GM21737 (cell line): ENCODE measurements around the gene NSFL1C.
"Not testable (repeated sequence)": the region's sequence is repeated elsewhere in the genome, so short reads cannot be mapped to it uniquely, and the experiment has no call there.

Experiments used
- ATAC-seq: cut with Tn5 transposase; IDR thresholded peaks from one replicate; pipeline ENCODE4 v1.9.1; 2021; ENCODE audit warnings: mild to moderate bottlenecking, moderate library complexity; ENCODE audit not compliant: unreplicated experiment

NSFL1C gene

DNA sequence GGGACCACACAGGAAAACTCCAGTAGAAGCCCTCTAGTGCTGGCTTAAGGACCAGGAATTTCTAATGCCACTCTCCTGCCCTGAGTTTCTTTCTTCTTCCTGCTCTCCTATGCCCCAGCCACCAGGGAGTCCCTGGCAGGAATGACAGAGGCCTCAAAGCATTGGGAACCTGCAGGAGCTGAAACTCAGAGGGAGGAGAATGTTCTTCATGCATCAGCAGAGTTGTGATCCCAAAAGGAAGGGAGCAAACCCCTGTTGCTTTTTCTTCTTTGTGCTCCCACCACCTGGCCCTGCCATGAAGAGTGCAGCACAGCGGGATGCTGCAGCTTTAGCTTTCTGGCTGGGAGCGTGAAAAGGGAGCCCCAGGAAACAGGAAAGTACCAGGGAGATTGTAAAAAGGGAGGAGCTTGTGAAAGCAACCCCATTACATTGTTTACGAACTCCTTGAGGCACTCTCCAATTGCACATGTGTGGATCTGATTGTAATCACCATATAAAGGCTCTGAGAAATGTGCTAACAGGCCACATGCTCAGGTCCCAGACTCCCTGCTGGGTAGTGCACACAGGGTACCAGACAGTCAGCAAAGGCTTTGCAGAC lies 39.1 kb downstream of the NSFL1C start:
- ATAC-seq = no peak

DNA sequence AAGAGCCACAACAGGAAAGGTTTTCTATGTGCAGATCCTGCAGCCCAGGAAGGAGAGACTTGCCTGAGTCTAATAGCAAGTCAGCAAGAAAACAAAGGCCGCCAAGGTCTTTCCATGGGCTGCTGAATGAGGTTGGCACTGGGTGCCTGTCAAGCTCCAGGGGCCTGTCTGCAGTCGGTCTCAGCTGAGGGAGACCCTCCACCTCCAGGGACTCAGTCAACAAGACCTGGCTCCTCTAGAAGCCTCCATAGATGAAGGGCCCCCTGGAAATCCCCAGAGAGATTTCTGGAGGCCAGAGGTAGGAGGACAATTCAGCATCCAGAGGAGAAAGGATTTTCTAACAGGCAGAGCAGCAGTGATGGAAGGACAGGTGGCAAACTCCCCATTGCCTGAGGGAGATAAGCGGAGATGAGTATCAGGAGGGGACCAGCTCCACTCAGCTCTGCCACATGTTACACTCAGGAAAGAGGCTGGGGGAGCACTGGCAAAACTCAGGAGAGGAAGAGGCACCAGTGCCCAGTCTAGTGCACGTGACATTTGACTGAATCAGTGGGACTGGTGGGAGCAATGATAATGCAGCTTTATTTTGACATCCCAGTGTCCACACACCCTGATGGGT lies 40.3 kb downstream of the NSFL1C start:
- ATAC-seq = no peak

DNA sequence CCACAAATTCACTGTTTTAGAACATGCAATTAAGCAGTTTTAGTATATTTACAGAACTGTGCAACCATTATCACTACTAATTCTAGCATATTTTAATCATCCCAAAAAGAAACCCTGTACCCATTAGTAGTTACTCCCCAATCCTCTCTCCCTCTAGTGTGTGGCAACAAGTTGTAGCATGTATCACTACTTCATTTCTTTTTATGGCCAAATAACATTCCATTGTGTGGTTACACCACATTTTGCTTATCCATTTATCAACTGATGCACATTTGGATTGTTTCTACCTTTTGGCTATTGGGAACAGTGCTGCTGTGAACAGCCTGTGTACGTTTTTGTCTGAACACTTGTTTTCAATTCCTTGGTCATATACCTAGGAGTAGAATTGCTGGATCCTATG lies 42.3 kb downstream of the NSFL1C start:
- no peak for ATAC-seq

DNA sequence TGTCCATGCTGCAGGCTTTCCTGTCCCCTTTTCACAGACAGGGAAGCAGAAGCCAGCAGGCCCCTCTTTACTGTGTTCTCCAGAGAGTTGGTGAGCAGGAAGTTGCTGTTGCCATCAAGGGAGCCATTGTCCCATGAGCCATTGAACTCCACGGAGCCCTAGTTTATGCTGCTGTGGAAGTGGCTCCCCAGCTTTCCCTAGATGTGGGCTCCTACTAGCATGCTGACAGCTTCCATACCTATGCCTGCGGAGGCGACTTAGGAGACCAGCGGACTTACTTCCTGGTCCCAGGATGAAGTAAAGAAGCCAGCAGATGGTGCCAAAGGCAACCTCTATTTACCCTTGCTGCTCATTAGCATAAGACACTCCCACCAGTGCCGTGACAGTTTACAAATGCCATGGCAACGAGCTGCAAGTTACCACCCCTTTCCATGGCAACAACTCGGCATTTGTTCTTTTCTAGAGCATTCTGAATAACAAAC lies 43.0 kb downstream of the NSFL1C start:
- no peak for ATAC-seq

DNA sequence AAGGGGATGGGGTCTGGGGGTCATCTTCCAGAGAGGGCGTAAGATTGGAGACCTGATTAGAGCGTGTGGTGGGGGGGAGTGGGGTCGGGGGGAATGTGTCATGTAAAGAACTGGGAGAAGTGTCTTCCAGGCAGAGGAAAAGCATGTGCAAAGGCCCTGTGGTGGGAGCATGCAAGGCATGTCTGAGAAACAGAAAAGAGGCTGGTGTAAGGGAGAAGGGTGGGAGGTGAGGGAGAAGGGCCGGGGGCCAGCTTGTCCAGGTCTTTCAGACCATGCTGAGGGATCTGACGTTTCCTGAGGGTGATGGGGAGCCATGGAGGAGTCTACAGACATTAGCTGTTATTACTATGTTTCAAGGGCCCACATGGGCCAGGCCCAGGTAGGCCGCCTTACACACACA lies 43.4 kb downstream of the NSFL1C start:
- no peak for ATAC-seq

DNA sequence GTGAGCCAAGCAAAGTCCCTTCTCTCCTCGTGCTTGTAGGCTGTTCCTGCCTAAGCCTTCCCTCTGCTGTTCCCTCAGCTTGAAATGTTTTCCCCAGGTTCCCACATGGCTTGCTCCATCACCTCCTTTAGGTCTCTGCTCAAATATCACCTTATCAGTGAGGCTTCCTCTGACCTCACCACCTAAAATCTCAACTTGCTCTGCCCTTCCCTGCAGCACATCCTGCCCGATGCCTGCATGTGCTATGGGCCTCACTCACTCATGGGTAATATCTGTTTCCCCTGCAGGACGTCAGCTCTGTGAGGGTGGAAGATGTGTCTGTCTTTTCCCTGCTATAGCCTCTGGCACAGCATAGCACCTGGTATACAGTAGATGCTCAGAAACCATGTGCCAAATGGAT lies 43.9 kb downstream of the NSFL1C start:
- ATAC-seq = no peak

DNA sequence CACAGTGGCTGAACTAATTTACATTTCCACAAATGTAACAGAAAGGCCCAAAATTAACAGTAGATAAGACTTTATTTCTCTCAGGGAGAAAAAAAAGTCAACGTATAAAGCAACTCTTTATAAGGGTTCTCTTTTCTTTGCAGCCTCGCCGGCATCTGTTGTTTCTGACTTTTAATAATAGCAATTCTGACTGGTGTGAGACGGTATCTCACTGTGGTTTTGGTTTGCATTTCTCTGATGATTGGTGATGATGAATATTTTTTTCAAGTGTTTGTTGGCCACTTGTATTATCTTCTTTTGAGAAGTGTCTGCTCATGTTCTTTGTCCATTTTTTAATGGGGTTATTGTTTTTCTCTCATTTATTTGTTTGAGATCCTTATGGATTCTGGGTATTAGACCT lies 46.6 kb downstream of the NSFL1C start:
- no peak for ATAC-seq

DNA sequence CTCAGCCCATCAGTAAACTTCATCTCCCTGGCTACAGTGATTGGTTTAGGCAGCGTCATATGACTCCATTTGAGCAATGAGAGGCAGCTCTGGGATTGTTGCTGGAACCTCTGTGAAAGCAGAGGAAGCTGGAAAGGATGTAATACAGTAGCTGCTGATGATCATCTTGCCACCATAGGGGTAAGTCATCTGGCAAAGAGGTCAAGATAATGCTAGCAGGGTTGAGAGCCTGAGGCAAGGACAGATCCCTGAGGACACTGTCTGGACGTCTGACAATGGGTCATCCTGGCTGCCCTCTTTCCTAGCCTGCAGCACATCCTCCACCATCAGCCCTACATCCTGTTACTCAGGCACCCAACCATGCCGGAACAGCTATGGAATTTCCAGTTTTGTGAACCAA lies 48.3 kb downstream of the NSFL1C start:
- ATAC-seq = no peak

DNA sequence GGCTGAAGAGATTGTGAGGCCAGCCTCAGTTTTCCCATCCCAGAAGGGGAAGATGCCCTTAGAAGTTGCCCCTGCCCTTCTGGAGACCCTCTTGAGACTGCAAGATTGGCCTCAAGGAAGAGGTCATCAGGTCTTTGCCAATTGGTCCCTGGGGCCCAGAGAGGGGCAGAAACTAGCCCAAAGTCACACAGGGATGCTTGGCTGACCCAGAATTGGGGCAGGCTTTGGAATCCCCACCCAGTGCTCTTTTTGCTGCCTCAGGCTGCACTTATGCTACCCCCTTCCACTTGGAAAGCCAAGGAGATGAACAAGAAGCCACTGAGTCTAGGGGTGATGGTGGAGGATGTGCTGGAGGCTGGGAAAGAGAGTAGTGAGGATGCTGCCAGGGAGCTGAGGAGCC lies 48.9 kb downstream of the NSFL1C start:
- no peak for ATAC-seq

DNA sequence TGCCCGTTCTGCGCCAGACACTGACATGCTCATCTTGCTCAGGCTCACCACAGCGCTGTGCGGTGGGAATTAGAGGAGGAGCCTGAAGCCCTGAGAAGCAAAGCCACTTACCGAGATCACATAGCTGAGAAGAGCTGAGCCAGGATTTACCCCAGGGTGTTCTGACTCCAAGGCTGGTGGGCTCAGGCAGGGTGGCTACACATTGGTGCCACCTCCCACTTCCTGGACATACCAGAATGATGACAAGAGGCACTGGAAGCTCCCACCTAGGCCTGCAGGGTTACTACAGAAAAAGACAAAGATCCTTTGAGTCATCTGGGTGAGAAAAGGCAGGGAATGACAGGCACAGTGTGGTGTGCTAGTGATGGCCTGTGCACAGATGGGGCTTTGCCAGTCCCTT lies 49.4 kb downstream of the NSFL1C start:
- ATAC-seq = no peak

DNA sequence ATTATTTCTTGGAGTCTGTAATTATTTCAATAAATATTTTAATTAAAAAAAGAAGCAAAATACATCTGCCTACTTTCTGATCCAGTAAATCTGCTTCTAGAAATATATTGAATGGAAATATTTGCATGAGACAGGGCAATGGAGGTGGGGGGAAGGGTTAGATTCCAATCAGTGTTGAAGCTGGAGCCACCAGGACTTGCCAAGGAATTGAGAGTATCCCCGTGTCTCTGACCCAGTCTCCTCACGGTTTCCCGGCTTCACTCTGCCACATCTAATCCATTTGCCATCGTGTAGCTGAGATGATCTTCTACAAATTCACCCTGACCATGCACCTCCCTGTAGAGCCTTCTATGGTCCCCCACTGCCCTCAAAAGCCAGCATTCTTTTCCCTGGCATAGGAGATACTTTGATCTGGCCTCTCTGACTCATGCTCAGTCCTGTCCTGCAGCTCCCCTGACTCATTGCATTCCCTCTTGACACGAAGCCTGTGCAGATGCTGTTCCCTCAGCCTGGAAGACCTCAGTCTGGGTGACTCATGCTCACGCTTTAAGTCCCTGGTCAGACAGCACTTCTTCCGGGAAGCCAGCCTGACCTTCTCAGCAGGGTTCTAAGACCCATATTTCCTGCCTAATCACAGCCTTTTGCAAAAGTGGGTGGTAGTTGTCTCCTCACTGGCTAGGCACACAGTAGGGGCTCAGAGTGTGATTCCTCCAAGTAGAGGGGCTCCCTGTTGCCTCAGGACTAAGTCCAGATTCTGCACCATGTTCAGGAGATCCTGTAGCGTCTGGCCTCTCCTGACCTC lies 50.8 kb downstream of the NSFL1C start:
- no peak for ATAC-seq

DNA sequence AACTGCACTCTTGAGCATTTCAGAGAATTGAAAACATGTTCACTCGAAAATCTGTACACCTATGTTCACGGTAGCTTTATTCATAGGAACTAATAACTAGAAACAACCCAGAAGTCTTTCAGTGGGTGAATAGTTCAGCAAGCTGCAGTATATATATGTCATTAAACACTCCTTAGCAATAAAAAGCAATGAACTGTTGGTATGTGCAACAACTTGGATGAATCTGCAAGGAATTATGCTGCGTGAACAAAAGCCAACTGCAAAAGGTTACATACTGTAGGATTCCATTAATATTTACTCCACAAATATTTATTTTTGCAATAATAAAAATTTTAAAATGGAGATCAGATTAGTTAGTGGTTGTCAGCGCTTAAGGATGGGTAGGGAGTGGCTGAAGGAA lies 51.7 kb downstream of the NSFL1C start:
- ATAC-seq = no peak

DNA sequence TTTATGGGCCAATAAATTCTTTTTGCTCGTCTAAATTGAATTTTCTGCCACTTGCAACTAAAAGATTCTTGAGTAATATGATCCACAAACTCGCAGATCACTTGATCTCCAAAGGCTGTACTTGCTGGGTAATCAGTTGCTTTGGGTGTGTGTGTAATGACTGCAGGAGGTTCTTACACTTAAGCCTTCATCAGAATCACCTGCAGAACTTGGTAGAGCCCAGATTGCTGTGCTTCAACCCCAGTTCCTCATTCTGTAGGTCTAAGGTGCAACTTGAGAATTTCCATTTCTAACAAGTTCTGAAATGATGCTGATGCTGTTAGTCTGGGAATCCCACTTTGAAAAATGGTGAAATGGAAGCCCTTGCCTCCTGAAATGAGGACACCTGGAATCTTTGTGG lies 60.8 kb downstream of the NSFL1C start:
- ATAC-seq = no peak

DNA sequence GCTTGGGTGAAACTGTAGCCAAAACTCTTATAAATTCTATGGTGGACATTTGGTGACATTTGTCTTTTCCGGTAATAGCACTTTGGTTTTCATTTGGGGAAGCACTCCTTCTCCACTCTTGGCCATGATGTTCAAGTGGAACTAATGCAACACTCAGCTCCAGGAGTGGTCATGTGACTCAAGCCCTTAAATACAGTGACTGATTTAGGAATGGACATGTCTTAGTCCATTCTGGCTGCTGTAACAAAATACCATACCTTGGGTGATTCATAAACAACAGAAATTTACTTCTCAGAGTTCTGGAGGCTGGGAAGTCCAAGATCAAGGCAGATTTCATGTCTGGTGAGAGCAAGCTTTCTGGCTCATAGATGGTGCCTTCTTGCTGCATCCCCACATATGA lies 63.0 kb downstream of the NSFL1C start:
- no peak for ATAC-seq

DNA sequence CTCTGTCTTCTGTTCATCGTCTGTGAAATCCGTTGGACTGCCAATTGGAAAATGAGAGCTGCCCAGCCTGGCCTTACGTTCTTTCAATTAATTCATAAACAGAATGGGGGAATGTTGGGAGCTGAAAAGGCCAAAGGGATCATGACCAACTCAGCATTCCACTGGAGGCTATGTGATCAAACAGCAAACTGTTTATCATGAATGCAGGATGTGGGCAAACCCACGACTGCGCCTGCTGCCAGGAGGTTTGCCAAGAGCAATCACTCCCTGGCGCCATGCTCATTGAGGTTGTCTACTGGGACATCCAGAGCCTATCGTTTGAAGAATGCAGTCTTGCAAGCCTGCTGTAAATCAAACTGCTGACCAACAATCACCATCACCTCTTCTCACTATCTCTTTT lies 64.5 kb downstream of the NSFL1C start:
- ATAC-seq = no peak

DNA sequence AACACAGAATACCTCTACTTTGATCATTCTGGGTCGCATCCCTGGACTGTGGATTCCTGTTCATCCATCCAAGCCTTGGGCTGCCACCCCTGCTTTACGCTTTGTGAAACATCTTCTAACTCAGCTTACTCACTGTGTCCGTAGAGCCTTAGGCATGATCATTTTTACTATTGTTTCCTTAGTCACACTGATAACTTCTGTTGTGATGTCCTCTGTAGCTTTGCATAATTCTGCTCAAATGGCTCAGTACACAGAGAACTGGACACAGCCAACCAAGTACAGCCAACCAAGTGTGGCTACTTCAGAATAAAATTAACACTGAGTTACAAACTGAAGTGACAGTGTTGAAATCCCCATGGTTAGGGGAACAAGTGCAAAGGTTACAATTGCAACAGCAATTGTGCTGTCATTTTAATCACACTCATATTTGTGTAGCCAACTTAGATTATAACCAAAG lies 65.2 kb downstream of the NSFL1C start:
- ATAC-seq = no peak

DNA sequence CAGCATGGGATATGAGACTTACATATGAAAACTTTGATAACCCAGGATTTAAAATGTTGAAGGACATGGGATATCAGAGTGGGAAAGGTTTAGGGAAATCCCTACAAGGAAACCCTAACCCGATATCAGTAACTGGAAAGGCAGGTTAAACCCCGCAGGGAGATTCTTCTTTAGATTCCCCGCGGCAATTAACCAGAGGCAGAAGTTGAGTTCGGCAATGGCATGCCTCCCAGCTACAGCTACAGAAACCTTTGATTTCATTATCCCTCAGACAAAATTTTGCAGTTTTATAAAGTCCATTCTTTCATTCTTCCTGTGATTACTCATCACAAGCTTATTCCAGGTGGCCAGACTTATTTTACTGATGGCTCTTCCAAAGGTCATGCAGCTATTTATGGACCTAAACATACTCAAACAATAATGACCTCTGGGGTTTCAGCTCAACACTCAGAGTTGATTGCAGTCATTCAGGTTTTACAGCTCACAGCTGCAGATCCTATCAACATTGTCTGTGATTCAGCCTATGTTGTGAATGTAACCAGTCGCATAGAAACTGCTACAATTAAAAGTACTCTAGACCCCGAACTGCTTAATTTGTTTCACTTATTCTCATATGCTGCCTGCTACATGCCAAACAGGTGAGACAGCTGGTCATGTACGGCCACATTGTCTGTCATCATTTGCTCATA lies 66.8 kb downstream of the NSFL1C start:
- ATAC-seq = not testable (repeated sequence)

DNA sequence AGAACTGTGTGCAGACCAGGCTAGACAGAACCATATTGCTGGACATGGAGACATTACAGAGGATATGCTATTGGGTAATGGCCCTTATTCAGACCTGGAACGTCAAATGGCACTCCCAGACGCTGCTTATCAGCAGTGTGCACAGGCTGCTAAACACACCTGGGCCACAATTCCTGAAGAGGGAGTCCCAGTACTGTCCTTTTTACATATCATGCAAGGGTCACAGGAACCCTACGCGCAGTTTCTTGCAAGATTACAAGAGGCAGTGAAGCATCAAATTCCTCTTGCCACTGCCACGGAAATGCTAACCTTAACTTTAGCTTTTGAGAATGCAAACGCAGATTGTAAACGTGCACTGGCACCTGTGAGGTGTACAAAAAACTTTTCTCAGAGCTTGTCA lies 68.5 kb downstream of the NSFL1C start:
- not testable (repeated sequence) for ATAC-seq

DNA sequence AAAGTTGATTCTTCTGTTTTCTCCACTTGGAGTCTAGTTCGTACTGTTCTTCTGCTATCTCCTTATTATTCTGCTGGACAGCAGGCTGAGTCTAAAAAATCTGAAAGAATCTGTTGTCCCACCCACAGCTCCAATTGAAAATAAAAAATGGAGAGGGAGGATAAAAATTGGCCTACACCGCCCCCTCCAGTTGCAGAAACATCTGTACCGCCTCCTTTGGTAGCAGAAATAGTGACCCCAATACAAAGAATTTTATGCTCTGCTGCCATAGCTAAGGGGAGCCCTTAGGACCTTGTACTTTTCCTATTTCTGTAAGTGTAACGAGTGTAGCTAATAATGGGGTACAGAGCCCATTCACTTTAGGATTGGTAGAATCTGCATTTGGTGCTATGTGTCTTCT lies 68.9 kb downstream of the NSFL1C start:
- no peak for ATAC-seq

DNA sequence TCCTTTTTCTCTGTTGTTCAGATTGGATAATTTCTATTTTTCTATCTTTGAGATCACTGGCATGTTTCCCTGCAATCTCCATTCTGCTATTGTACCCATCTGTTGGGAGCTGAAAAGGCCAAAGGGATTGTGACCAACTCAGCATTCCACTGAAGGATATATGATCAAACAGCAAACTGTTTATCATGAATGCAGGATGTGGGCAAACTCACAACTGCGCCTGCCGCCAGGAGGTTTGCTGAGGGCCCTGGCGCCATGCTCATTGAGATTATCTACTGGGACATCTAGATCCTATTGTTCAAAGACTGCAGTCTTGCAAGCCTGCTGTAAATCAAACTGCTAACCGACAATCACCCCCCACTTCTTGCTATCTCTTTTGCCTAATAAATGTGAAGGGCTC lies 69.9 kb downstream of the NSFL1C start:
- no peak for ATAC-seq

DNA sequence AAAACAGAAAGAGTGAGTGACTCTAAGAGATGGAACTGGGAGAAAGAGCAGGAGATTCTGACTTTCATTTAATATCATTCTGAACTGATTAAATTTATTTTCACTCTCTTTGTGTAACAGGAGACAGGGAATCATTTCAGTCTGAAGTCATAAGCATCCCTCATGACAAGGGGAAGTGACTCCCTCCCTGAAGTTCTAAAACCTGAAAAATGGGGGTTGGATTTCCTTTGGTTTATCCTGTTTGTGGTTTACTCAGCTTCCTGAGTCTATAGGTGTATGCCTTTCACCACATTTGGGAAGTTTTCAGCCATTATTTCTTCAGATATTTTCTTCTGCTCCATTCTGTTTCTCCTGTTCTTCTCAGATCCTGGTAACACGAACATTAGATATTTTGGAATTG lies 70.4 kb downstream of the NSFL1C start:
- no peak for ATAC-seq

DNA sequence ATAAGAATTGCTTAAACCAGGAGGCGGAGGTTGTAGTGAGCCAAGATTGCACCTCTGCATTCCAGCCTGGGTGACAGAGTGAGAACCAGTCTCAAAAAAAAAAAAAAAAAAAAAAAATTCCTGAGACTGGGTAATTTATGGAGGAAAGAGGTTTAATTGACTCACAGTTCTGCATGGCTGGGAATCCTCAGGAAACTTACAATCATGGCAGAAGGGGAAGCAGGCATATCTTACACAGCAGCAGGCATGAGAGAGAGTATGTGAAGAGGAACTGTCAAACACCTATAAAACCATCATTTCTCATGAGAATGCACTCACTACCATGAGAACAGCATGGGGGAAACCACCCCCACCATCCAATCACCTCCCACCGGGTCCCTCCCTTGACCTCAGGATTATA lies 72.0 kb downstream of the NSFL1C start:
- no peak for ATAC-seq
